H1 (cell line): ENCODE data around the gene ZNRF3. TPM values are rescaled to one million over a fixed set of nuclear protein-coding genes. Genes with fewer than 3 reads are reported as not detected.
A peak's percentile ranks its signal among the peaks of the same experiment; 100 is the strongest.

Experiments used
- ASH2L ChIP-seq: fragments of 200-600, 300-600 bp; sonication (generic); IDR thresholded peaks from one replicate; pipeline ENCODE4 v1.7.1; 2017; ENCODE audit warnings: low read length
- BRCA1 ChIP-seq: IDR thresholded peaks from 2 replicates; pipeline ENCODE4 v1.6.1; 2012; ENCODE audit warnings: low read depth, low read length, improper control_type of control experiment
- EP300 ChIP-seq, 2 experiments: IDR thresholded peaks; 1 replicate in 1 of 2; 2 replicates in 1 of 2; pipeline ENCODE4 v1.6.1; 2011 to 2012; ENCODE audit warnings: low read depth in 2 of 2, low read length in 2 of 2, mild to moderate bottlenecking in 2 of 2, borderline replicate concordance in 1 of 2, inconsistent platforms in 1 of 2, moderate library complexity in 1 of 2
- GABPA ChIP-seq: IDR thresholded peaks from 2 replicates; pipeline ENCODE4 v1.6.1; 2011; ENCODE audit warnings: mild to moderate bottlenecking, low read length, moderate library complexity, borderline replicate concordance; ENCODE audit not compliant: insufficient read depth
- HDAC2 ChIP-seq, 2 experiments: fragments of 300-600 bp in 1 of 2; sonication (generic) in 1 of 2; IDR thresholded peaks; 2 replicates each; pipeline ENCODE4 v1.6.1; 2011 to 2012; ENCODE audit warnings: low read depth in 2 of 2, low read length in 2 of 2, mild to moderate bottlenecking in 2 of 2, moderate library complexity in 2 of 2, borderline replicate concordance in 1 of 2, inconsistent platforms in 1 of 2
- HDAC6 ChIP-seq: IDR thresholded peaks from one replicate; pipeline ENCODE4 v1.7.1; 2012; ENCODE audit warnings: low read depth, mild to moderate bottlenecking, inconsistent platforms, low read length, moderate library complexity
- JUN ChIP-seq: IDR thresholded peaks from 2 replicates; pipeline ENCODE4 v1.6.1; 2011; ENCODE audit warnings: low read depth, mild to moderate bottlenecking, improper control_type of control experiment, low read length
- KDM4A ChIP-seq: IDR thresholded peaks from one replicate; pipeline ENCODE4 v1.7.1; 2012; ENCODE audit warnings: low read depth, mild to moderate bottlenecking, moderate library complexity, low read length, inconsistent platforms; ENCODE audit not compliant: severe bottlenecking
- NANOG ChIP-seq: IDR thresholded peaks from 2 replicates; pipeline ENCODE4 v1.6.1; 2011; ENCODE audit warnings: low read length, low read depth, mild to moderate bottlenecking, inconsistent platforms; ENCODE audit not compliant: insufficient read depth, poor library complexity, severe bottlenecking
- PHF8 ChIP-seq: fragments of 200-600 bp; sonication (generic); conservative IDR thresholded peaks from 2 replicates; pipeline ENCODE4 v1.7.1; 2012; ENCODE audit warnings: low read depth, mild to moderate bottlenecking, inconsistent platforms, low read length, moderate library complexity
- POLR2A ChIP-seq, 2 experiments: IDR thresholded peaks; 1 replicate in 1 of 2; 2 replicates in 1 of 2; pipeline ENCODE4 v1.6.1; 2011; ENCODE audit warnings: low read depth in 2 of 2, low read length in 2 of 2, mild to moderate bottlenecking in 2 of 2; ENCODE audit errors: control extremely low read depth in 1 of 2
- SAP30 ChIP-seq: fragments of 300-600 bp; sonication (generic); IDR thresholded peaks from 2 replicates; pipeline ENCODE4 v1.7.1; 2012; ENCODE audit warnings: low read length, moderate library complexity, mild to moderate bottlenecking, inconsistent platforms; ENCODE audit not compliant: insufficient read depth, insufficient replicate concordance
- USF2 ChIP-seq: IDR thresholded peaks from 2 replicates; pipeline ENCODE4 v1.6.1; 2011; ENCODE audit warnings: low read length, improper control_type of control experiment
- polyA plus RNA-seq, 7 experiments: library from polyadenylated mRNA; depleted of rRNA in 3 of 7; stranded (reverse) in 5 of 7; unstranded in 2 of 7; fragments of >200 nt in 5 of 7; fragments of 200-250 nt in 2 of 7; gene quantifications; 1 replicate in 5 of 7; 2 replicates in 1 of 7; 4 replicates in 1 of 7; pipeline versions ENCODE4 v1.2.1 to v1.2.3, GENCODE V29; 2011 to 2013; ENCODE audit warnings: missing spikeins in 2 of 7, mixed read lengths in 2 of 7
- total RNA-seq: library from RNA; stranded (reverse); fragmentation: NEBNext Ultra II Directional; extraction: Animal tissue kit (Norgen Biotek cat#: 25700); gene quantifications from 2 replicates; pipeline ENCODE4 v1.2.1, GENCODE V29; 2021
- TF ChIP-seq, protein P1 (sequence below), 3 experiments: IDR thresholded peaks; 1 replicate in 2 of 3; 2 replicates in 1 of 3; pipeline versions ENCODE4 v1.5.1 to v1.6.1; 2011; ENCODE audit warnings: low read length in 3 of 3, mild to moderate bottlenecking in 3 of 3, inconsistent platforms in 2 of 3, low read depth in 1 of 3, moderate library complexity in 1 of 3; ENCODE audit not compliant: insufficient read depth in 1 of 3; ENCODE audit errors: control extremely low read depth in 1 of 3
- TF ChIP-seq, protein P2 (sequence below): IDR thresholded peaks from 2 replicates; pipeline ENCODE4 v1.6.1; 2012; ENCODE audit warnings: inconsistent platforms
- TF ChIP-seq, protein P3 (sequence below): IDR thresholded peaks from 2 replicates; pipeline ENCODE4 v1.6.1; 2012; ENCODE audit warnings: inconsistent platforms

The ZNRF3 gene
- total and polyA plus RNA-seq, 2 of the 8 experiments (the other 6 are each of a cell fraction or from before 2014, with no cell fraction given) = 14.1 to 21.7 TPM

DNA sequence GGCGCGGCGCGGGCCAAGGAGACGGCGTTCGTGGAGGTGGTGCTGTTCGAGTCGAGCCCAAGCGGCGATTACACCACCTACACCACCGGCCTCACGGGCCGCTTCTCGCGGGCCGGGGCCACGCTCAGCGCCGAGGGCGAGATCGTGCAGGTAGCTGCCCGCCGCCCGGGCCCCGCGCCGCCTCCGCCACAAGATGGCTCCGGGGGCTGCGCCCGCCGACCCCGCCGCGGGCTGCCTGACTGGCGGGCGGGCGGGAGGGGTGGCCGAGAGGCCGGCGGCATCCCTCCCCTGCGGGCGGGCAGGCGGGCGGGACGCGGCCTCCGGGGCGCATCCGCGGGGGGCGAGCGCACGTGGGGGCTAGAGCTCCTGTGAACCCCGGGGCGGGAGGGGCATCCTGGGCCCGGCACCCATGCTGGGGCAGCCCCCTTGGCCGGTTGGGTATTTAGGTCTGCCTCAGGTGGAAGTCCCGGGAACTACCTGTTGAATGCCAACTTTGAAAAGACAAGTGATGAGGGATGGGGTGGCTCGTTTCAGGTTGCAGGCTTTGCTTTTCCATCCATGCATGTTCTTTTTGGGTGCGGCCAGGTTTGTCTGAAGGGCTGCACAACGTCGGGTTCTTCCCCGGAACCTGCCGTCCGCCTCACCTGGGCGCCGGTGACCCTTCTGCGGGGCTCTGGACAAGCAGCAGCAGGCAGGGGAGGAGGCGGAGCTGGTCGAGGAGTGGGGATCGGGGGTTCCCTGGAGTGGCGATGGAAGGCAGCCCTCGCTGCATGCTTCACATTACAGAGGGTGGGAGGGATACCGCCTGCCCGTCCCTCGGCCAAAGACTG, 760 bp downstream of the ZNRF3 start (continued):
- TF ChIP-seq, protein P1, sequence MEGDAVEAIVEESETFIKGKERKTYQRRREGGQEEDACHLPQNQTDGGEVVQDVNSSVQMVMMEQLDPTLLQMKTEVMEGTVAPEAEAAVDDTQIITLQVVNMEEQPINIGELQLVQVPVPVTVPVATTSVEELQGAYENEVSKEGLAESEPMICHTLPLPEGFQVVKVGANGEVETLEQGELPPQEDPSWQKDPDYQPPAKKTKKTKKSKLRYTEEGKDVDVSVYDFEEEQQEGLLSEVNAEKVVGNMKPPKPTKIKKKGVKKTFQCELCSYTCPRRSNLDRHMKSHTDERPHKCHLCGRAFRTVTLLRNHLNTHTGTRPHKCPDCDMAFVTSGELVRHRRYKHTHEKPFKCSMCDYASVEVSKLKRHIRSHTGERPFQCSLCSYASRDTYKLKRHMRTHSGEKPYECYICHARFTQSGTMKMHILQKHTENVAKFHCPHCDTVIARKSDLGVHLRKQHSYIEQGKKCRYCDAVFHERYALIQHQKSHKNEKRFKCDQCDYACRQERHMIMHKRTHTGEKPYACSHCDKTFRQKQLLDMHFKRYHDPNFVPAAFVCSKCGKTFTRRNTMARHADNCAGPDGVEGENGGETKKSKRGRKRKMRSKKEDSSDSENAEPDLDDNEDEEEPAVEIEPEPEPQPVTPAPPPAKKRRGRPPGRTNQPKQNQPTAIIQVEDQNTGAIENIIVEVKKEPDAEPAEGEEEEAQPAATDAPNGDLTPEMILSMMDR (IDR thresholded peaks at IDR 0.05; ENCODE audit: control extremely low read depth in 1 of 3, insufficient read depth in 1 of 3, low read depth in 1 of 3, low read length in 3 of 3) = peak in 2 of 3 experiments; percentile 3 to 34; a peak in 1 of 4 replicates
- TF ChIP-seq BRCA1 = no peak
- peak; percentile 87 for TF ChIP-seq KDM4A
- TF ChIP-seq GABPA = no peak
- peak in 1 of 2 experiments; percentile 45; a peak in 1 of 4 replicates for TF ChIP-seq HDAC2 (IDR thresholded peaks at IDR 0.05; ENCODE audit: borderline replicate concordance in 1 of 2, low read depth in 2 of 2, low read length in 2 of 2)
- TF ChIP-seq EP300 (IDR thresholded peaks at IDR 0.05; ENCODE audit: borderline replicate concordance in 1 of 2, low read depth in 2 of 2, low read length in 2 of 2) = no peak
- peak in 1 of 2 experiments; percentile 49; a peak in 1 of 3 replicates for TF ChIP-seq POLR2A (IDR thresholded peaks at IDR 0.05; ENCODE audit: control extremely low read depth in 1 of 2, low read depth in 2 of 2, low read length in 2 of 2)
- no peak for TF ChIP-seq JUN
- TF ChIP-seq, protein P2, sequence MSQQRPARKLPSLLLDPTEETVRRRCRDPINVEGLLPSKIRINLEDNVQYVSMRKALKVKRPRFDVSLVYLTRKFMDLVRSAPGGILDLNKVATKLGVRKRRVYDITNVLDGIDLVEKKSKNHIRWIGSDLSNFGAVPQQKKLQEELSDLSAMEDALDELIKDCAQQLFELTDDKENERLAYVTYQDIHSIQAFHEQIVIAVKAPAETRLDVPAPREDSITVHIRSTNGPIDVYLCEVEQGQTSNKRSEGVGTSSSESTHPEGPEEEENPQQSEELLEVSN = 0 out of 2 replicates have a peak, but pooled peaks have one; percentile 26
- peak; percentile 45 for TF ChIP-seq ASH2L
- TF ChIP-seq HDAC6 = no peak
- peak; percentile 34 for TF ChIP-seq SAP30
- no peak for TF ChIP-seq USF2
- TF ChIP-seq PHF8 = peak; percentile 55; the same call in 1 of the 2 replicates
- TF ChIP-seq, protein P3, sequence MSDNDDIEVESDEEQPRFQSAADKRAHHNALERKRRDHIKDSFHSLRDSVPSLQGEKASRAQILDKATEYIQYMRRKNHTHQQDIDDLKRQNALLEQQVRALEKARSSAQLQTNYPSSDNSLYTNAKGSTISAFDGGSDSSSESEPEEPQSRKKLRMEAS = peak; percentile 47; the same call in 1 of the 2 replicates
- TF ChIP-seq NANOG = no peak
